Prostate gland (tissue), 2 donors: Measurements from ENCODE around the gene SOX12. TPM values are rescaled to one million over a fixed set of nuclear protein-coding genes. Genes with fewer than 3 reads are reported as not detected.
A peak's percentile ranks its signal among the peaks of the same experiment; 100 is the strongest.

Experiments used
- DNase-seq: peaks from one replicate; pipeline ENCODE4 v3.0.0-alpha.2; 2019; ENCODE audit warnings: low spot score
- H3K27ac ChIP-seq, 2 donors: fragments of 200-600 bp; sonication (generic); 2 replicates each; pipeline ENCODE4 v1.5.1; 2017 to 2019
- H3K27me3 ChIP-seq: fragments of 200-600 bp; sonication (generic); replicated peaks from 2 replicates; pipeline ENCODE4 v1.5.1; 2019; ENCODE audit not compliant: insufficient read depth
- H3K36me3 ChIP-seq, 2 donors: fragments of 200-600 bp; sonication (generic); 1 replicate in 1 of 2; 2 replicates in 1 of 2; pipeline versions ENCODE4 v1.5.1 to v1.8.1; 2017 to 2019
- H3K4me1 ChIP-seq: fragments of 200-600 bp; sonication (generic); replicated peaks from 2 replicates; pipeline ENCODE4 v1.5.1; 2019
- H3K4me3 ChIP-seq, 2 donors: fragments of 200-600 bp; sonication (generic); 2 replicates each; pipeline ENCODE4 v1.5.1; 2017 to 2019
- H3K9me3 ChIP-seq: fragments of 200-600 bp; sonication (generic); 2 replicates; pipeline ENCODE4 v1.5.1; 2017
- CTCF ChIP-seq, 4 experiments: fragments of 200-600 bp in 2 of 4; fragments of 450-650 bp in 2 of 4; sonication (generic) in 2 of 4; IDR thresholded peaks; 1 replicate in 3 of 4; 2 replicates in 1 of 4; pipeline ENCODE4 v1.5.1; 2016 to 2019; ENCODE audit warnings: antibody characterized with exemption in 4 of 4, mild to moderate bottlenecking in 2 of 4, moderate library complexity in 2 of 4
- POLR2A ChIP-seq: fragments of 450-650 bp; IDR thresholded peaks from one replicate; pipeline ENCODE4 v1.6.1; 2016; ENCODE audit warnings: antibody characterized with exemption, mild to moderate bottlenecking
- POLR2AphosphoS5 ChIP-seq: sonication (generic); formaldehyde crosslinking; IDR thresholded peaks from one replicate; pipeline ENCODE4 v1.6.1; 2017; ENCODE audit warnings: antibody characterized with exemption
- WGBS: methylation state at CpG from one replicate; pipeline ENCODE4 v1.1.5; 2018; 5-methylcytosine and 5-hydroxymethylcytosine counted together
- intact Hi-C: fragments of 100-400 bp; cut with DNase I; formaldehyde crosslinking; loops from one replicate; pipeline ENCODE4 v1.14.2; 2022
- total RNA-seq, 2 donors: library from RNA; depleted of rRNA; stranded (reverse); fragments of >200 nt; gene quantifications; one replicate each; pipeline ENCODE4 v1.1.0, GENCODE V29; 2016

SOX12 gene
- 10 to 100 TPM; 10.7 to 21.0 TPM for total RNA-seq

GRCh38 chr20:325045-325888 lies at the start of gene SOX12:
Gene SOX12 (plus strand): TSS chr20:325552. CDS start chr20:325925, 373 bp downstream.
- Histone ChIP-seq H3K4me3 (peak within 1 kb of the TSS; percentile 69 to 76), H3K27ac (peak within 1 kb of the TSS; percentile 93 to 97), H3K36me3 (no peaks in the 10 kb centered on the region), H3K4me1 (peaks cover 4% of the 10 kb centered on the region), H3K9me3 (no peaks in the 10 kb centered on the region), H3K27me3 (no peaks in the 10 kb centered on the region)
- peak; percentile 95 for DNase-seq
- WGBS: under 1% methylated on average over 105 of the region's 106 CpGs
- intact Hi-C loops: loop anchor here (2.0 kb wide), 1 partner anchor 28 kb away; the partner anchor contains the start of gene ZCCHC3
- TF ChIP-seq POLR2AphosphoS5: peak; percentile 64
- TF ChIP-seq POLR2A: peak; percentile 47
- peak in 1 of 4 experiments; percentile 5 for TF ChIP-seq CTCF (IDR thresholded peaks at IDR 0.05)

GRCh38 chr20:275791-276190 lies 49.6 kb upstream of the SOX12 start:
- TF ChIP-seq CTCF (IDR thresholded peaks at IDR 0.05) (no peak), POLR2AphosphoS5 (no peak), POLR2A (no peak)
- Histone ChIP-seq H3K9me3 (no peaks in the 10 kb centered on the region), H3K27ac (no peak overlapping the region), H3K4me3 (no peak overlapping the region), H3K27me3 (no peaks in the 10 kb centered on the region), H3K36me3 (no peaks in the 10 kb centered on the region), H3K4me1 (no peaks in the 10 kb centered on the region)
- no peak for DNase-seq
- WGBS: 93% methylated on average over 7 of the region's 7 CpGs
- intact Hi-C loops: no loop called here

GRCh38 chr20:276620-277495 lies 48.5 kb upstream of the SOX12 start:
- H3K4me3 ChIP-seq: no peak overlapping the region
- WGBS: 92% methylated on average over 11 of the region's 12 CpGs
- H3K36me3 ChIP-seq: no peaks in the 10 kb centered on the region
- no peaks in the 10 kb centered on the region for H3K9me3 ChIP-seq
- no peaks in the 10 kb centered on the region for H3K4me1 ChIP-seq
- no peak for DNase-seq
- TF ChIP-seq CTCF (IDR thresholded peaks at IDR 0.05) (no peak), POLR2A (no peak), POLR2AphosphoS5 (no peak)
- H3K27ac ChIP-seq: no peak overlapping the region
- H3K27me3 ChIP-seq: no peaks in the 10 kb centered on the region
- intact Hi-C loops: no loop called here

- Histone ChIP-seq H3K4me1 (no peaks in the 10 kb centered on the region), H3K27ac (no peak overlapping the region), H3K4me3 (no peak overlapping the region), H3K36me3 (no peaks in the 10 kb centered on the region), H3K27me3 (no peaks in the 10 kb centered on the region), H3K9me3 (no peaks in the 10 kb centered on the region)
- 68% methylated on average over 3 of the region's 3 CpGs for WGBS
- TF ChIP-seq POLR2A (no peak), POLR2AphosphoS5 (no peak), CTCF (IDR thresholded peaks at IDR 0.05) (no peak)
- DNase-seq: no peak
- intact Hi-C loops: no loop called here
These were observed 47.9 kb upstream of the SOX12 start for GRCh38 chr20:277496-277781.
